A673 (cell line): ENCODE results near the gene MAB21L1.

Experiments
- CTCF ChIP-seq: fragments of 300-800, 200-600 bp; sonication (generic); conservative IDR thresholded peaks from 2 replicates; pipeline ENCODE4 v1.5.1; 2017; ENCODE audit warnings: low read depth, mild to moderate bottlenecking, antibody characterized with exemption, low read length, moderate library complexity, mixed read lengths
- EZH2 ChIP-seq: fragments of 200-600 bp; sonication (generic); IDR thresholded peaks from 2 replicates; pipeline ENCODE4 v1.6.1; 2017; ENCODE audit warnings: borderline replicate concordance, low read depth, mild to moderate bottlenecking, mixed read lengths, antibody characterized with exemption, low read length; ENCODE audit not compliant: poor library complexity, severe bottlenecking

GRCh38 chr13:35473206-35473775 lies 3.2 kb downstream of the MAB21L1 start:
- TF ChIP-seq CTCF: no peak
- no peak for TF ChIP-seq EZH2
